GM18858 (cell line): ENCODE data around the gene NEUROD4.

Source experiments
- ATAC-seq: cut with Tn5 transposase; IDR thresholded peaks from one replicate; pipeline ENCODE4 v1.9.1; 2021; ENCODE audit not compliant: unreplicated experiment

NEUROD4 gene

GRCh38 chr12:55058082-55058481 lies 38.3 kb downstream of the NEUROD4 start:
- ATAC-seq: no peak

- no peak for ATAC-seq
These were observed 39.0 kb downstream of the NEUROD4 start for GRCh38 chr12:55058776-55059175.

- ATAC-seq: peak; percentile 98
These were observed 40.7 kb downstream of the NEUROD4 start for GRCh38 chr12:55060470-55060869.

- ATAC-seq: no peak
These were observed 41.2 kb downstream of the NEUROD4 start for GRCh38 chr12:55061024-55061423.

- ATAC-seq: no peak
These were observed 43.5 kb downstream of the NEUROD4 start for GRCh38 chr12:55063291-55063690.

- no peak for ATAC-seq
These were observed 45.8 kb downstream of the NEUROD4 start for GRCh38 chr12:55065535-55065934.

GRCh38 chr12:55067701-55068100 lies 47.9 kb downstream of the NEUROD4 start:
- ATAC-seq: no peak

- ATAC-seq: peak; percentile 63
These were observed 48.7 kb downstream of the NEUROD4 start for GRCh38 chr12:55068416-55069010.

GRCh38 chr12:55072083-55072482 lies 52.3 kb downstream of the NEUROD4 start:
- peak; percentile 56 for ATAC-seq

- ATAC-seq: peak; percentile 39
These were observed 53.6 kb downstream of the NEUROD4 start for GRCh38 chr12:55073043-55074022.

GRCh38 chr12:55074806-55075205 lies 55.0 kb downstream of the NEUROD4 start:
- ATAC-seq: no peak
